Stimulated activated CD8-positive, alpha-beta memory T cell treated with anti-CD3 and anti-CD28 coated beads, Interleukin-12 subunit alpha, Interleukin-12 subunit beta, amount 100 ng/mL, for 24 hours (primary cell): ENCODE data around the gene FAM124B.
"Not testable (repeated sequence)": the region's sequence is repeated elsewhere in the genome, so short reads cannot be mapped to it uniquely, and the experiment has no call there.

Experiments
- DNase-seq: peaks from one replicate; pipeline ENCODE4 v3.0.0-alpha.2; 2020; ENCODE audit errors: extremely low read depth

FAM124B gene

GRCh38 chr2:224413381-224413780 is 11.5 kb upstream of the FAM124B start:
- DNase-seq = no peak

DNA sequence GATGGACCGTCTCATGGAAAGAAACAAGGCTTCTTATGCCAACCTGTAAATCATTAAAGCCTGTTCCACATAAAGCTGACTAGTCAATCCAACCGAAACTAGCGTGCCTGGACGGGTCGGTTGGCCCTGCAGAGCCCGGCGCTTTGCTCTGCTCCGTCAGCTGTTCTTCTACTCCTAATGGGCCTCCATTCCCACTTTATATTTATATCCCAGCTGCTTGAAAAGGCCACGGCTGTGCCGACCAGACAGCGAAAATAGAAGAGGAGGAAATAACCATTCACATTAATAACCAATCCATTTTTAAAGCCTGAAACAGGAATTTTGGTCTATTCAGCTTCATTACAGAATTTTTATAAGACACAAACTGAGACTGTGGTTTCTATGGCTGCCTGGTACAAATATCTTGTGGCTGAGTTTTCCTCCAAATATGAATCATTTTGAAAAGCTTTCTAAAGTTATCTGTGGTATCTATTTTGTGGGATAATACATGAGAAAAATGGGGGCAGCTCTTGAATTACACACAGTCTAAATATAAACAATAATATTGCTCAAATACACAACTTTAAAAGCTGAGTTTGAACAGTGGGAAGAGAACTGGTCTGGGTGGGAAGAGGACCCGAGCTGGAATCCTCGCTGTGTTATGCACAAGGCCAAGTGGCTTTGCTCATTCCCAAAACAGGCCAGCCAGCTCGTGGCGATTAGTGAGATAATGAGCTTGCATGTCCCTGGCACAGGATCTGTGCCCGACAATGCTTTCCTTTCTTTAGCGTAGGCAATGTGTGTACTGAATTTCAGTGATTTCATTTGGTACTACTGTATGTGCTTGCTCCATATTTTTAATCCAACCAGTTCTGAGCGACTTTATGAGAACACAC is 10.5 kb upstream of the FAM124B start:
- DNase-seq = no peak

- DNase-seq = no peak
Measured at GRCh38 chr2:224410946-224411561, 9.1 kb upstream of the FAM124B start.

GRCh38 chr2:224408676-224409075 is 6.8 kb upstream of the FAM124B start:
- DNase-seq = no peak

- no peak for DNase-seq
Measured at GRCh38 chr2:224407241-224407701, 5.4 kb upstream of the FAM124B start.

DNA sequence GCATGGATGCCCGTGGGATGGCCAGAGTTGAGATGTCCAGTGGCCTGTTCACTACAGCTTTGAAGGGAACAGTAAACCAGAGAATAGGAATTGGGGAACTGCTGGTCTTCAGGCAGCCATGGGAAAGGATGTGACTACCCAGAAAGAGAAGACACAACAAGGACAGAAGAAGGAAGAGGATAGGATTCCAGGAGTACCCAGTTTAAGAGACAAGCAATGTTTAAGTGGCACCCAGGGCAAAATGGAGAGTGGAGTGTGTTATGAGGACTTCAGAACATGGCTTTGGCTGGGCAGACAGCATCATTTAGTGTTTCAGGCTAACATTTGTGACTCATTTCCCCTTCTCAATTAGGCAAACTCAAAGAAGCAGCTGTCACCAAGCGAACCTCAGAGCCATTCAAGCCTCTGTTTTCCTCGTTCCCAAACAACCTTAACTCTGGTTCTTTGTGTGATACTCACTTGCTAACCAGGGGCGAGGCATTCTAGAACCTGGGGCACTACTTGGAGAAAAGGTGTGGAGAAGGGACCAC is 4.0 kb upstream of the FAM124B start:
- no peak for DNase-seq

- DNase-seq = no peak
Measured at GRCh38 chr2:224405412-224405811, 3.5 kb upstream of the FAM124B start.

DNA sequence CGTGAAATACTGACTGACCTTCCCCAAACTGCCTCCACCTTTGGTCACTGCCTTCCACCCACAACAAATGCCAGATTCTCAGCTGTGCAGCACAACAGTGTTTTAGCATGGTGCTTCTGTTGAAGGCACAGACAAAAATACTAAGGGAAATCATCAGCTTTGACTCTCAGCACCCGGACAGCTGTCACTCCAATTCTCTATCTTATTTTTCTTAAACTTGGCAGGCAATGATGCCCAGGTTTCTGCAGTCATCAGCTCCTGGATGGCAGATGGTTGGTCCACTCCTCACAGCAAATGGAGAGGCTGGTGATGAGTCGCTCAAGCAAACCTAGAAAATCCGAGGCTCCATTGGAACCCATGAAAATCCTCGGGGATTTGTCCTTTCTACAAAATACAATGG is 2.9 kb upstream of the FAM124B start:
- DNase-seq = no peak

DNA sequence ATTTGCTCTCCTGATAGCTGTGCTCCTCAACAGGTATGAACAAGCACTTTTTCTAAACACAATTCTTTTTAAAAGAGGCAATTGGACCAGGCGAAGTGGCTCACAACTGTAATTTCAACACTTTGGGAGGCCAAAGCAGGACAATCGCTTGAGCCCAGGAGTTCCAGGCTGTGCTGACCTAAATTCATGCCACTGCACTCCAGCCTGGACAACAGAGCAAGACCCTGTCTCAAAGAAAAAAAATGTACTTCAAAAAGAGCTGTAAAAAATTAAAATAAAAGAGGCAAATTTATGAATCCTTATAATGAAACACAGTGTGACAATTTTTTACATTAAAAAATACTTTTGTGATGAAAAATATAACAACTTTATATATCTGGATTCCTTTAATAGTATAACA is 1.8 kb upstream of the FAM124B start:
- DNase-seq = no peak

- DNase-seq = no peak
Measured at GRCh38 chr2:224400886-224401632, 848 bp downstream of the FAM124B start.

GRCh38 chr2:224400174-224400810 is 1.6 kb downstream of the FAM124B start:
- DNase-seq = no peak

- no peak for DNase-seq
Measured at GRCh38 chr2:224398289-224398688, 3.6 kb downstream of the FAM124B start.

GRCh38 chr2:224397100-224397499 is 4.8 kb downstream of the FAM124B start:
- DNase-seq = not testable (repeated sequence)

DNA sequence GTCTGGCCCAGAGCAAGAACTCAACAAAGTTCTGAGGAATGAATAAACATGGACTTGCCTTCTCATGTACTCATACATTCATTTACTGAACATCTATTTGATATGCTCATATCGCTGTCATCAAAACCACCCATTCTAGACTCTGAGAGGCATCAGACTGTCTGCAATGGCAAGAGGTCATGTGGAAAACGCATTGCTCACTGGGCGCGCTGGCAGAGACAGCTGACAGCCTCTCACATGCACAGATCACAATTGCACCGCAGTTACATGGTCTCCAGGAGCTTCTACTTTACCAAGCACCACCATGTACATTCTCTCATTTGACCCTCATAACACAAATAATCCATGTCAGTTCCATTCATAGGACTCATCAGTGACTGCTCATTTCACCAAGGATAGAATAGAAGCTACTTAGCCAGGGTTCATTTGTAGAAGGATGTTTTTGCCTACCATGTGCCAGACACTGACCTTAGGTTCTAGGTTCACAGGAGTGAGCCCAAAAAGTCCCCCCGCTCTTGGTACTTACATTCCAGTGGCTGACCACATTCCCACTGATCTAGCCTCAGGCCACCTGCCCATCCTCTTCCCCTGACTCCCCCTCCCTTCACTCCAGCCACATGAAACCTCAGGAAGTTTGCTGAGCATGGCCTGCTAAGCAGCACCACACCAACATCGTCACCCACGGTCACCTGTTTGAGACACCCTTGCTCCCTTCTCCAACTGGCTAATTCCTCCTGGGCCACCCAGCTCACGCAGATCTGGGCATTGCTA is 6.1 kb downstream of the FAM124B start:
- DNase-seq = no peak

- DNase-seq = no peak
Measured at GRCh38 chr2:224393157-224393872, 8.6 kb downstream of the FAM124B start.

GRCh38 chr2:224392545-224392944 is 9.4 kb downstream of the FAM124B start:
- DNase-seq = no peak

- DNase-seq = no peak
Measured at GRCh38 chr2:224389317-224389716, 12.6 kb downstream of the FAM124B start.

DNA sequence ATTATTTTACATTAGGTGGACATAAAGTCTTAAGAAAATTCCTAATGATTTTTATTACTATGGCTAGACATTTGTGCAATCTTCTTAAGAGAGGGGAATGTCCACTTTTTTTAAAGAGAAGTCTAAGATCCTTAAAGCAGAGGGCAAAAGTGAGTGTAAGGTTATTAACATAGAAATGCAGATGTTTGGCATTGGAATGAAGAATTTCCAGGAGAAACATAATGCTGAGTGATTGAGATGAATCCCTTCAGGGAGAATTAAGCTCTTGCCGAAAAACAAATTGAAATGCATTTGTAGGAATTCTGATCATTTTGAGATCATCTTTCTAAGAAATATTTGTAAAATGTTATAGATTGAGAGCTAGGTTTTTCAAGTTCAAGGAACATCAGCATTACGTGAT is 15.0 kb downstream of the FAM124B start:
- DNase-seq = no peak

DNA sequence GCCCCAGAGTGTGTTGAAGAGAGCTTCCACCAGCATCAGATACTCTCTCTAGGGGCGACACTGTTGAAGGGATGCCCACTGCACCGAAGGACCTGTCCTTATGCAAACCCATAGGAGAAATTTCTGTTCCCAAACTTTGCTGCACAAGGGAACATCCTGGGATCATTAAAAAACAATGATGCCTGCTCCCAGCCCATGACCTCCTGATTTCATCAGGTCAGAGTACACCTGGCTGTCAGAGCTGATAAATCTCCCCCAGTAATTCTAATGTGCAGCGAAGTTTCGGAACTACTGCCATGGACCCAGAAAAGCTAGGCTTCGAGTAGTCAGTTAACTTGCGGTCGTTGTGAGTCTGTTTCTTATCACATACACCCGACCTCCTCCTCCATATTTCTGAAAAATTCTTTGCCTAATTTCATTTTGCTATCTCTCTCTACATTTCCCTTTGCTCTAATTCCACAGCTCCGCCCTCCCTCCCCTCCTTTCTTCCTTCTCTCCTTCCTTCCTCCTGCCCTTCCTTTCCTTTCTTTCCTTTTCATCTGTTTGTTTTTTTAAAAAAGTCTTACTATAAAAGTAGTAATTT is 18.8 kb downstream of the FAM124B start:
- no peak for DNase-seq

- DNase-seq = not testable (repeated sequence)
Measured at GRCh38 chr2:224382280-224382647, 19.6 kb downstream of the FAM124B start.
